ENCODE measurements around the gene DNM3.

DNM3 gene

GRCh38 chr1:171912509-171913175 lies 71.3 kb downstream of the DNM3 start:
- no peak for TF ChIP-seq CTCF (conservative IDR thresholded peaks at IDR 0.05; ENCODE audit: low read depth, low read length)
- H3K4me3 ChIP-seq (ENCODE audit: low read length): no peak overlapping the region
- peak; percentile 36 for DNase-seq (ENCODE audit: low read depth)

- no peak for TF ChIP-seq CTCF (conservative IDR thresholded peaks at IDR 0.05; ENCODE audit: low read depth, low read length)
- DNase-seq (ENCODE audit: low read depth): peak; percentile 67
- H3K4me3 ChIP-seq (ENCODE audit: low read length): no peak overlapping the region
Observed at GRCh38 chr1:171913385-171913784, 72.1 kb downstream of the DNM3 start.

GRCh38 chr1:171916315-171916771 lies 75.0 kb downstream of the DNM3 start:
- no peak for DNase-seq (ENCODE audit: low read depth)
- no peak overlapping the region for H3K4me3 ChIP-seq (ENCODE audit: low read length)
- no peak for TF ChIP-seq CTCF (conservative IDR thresholded peaks at IDR 0.05; ENCODE audit: low read depth, low read length)

- TF ChIP-seq CTCF (conservative IDR thresholded peaks at IDR 0.05; ENCODE audit: low read depth, low read length): no peak
- no peak for DNase-seq (ENCODE audit: low read depth)
- H3K4me3 ChIP-seq (ENCODE audit: low read length): no peak overlapping the region
Observed at GRCh38 chr1:171917331-171917730, 76.0 kb downstream of the DNM3 start.

- DNase-seq (ENCODE audit: low read depth): no peak
- H3K4me3 ChIP-seq (ENCODE audit: low read length): no peak overlapping the region
- no peak for TF ChIP-seq CTCF (conservative IDR thresholded peaks at IDR 0.05; ENCODE audit: low read depth, low read length)
Observed at GRCh38 chr1:171919891-171920887, 78.9 kb downstream of the DNM3 start.

GRCh38 chr1:171922999-171923398 lies 81.7 kb downstream of the DNM3 start:
- TF ChIP-seq CTCF (conservative IDR thresholded peaks at IDR 0.05; ENCODE audit: low read depth, low read length): no peak
- H3K4me3 ChIP-seq (ENCODE audit: low read length): no peak overlapping the region
- no peak for DNase-seq (ENCODE audit: low read depth)
